Mesenteric fat pad (tissue), 1 donor: ENCODE data around the gene HK2. TPM values are rescaled to one million over a fixed set of nuclear protein-coding genes. Genes with fewer than 3 reads are reported as not detected.
"Not testable (repeated sequence)": the region's sequence is repeated elsewhere in the genome, so short reads cannot be mapped to it uniquely, and the experiment has no call there.

ENCODE experiments used
- DNase-seq: peaks from one replicate; pipeline ENCODE4 v3.0.0-alpha.2; 2020; ENCODE audit warnings: low spot score
- total RNA-seq: library from RNA; stranded (reverse); fragmentation: NEBNext Ultra II Directional; extraction: Animal tissue kit (Norgen Biotek cat#: 25700); gene quantifications from one replicate; pipeline ENCODE4 v1.2.1, GENCODE V29; 2021
- donor health status: DM: yes; HTN: yes; CAD: no.

HK2 gene
- total RNA-seq, 1 donor from 2014 or later, result 46.2 TPM

GRCh38 chr2:74893332-74893731 is 59.4 kb downstream of the HK2 start:
- no peak for DNase-seq

- DNase-seq, result no peak
Observed at GRCh38 chr2:74894272-74894981, 60.5 kb downstream of the HK2 start.

- no peak for DNase-seq
Observed at GRCh38 chr2:74895001-74895400, 61.1 kb downstream of the HK2 start.

GRCh38 chr2:74896232-74896631 is 62.3 kb downstream of the HK2 start:
- DNase-seq, result no peak

GRCh38 chr2:74900225-74900624 is 66.3 kb downstream of the HK2 start:
- DNase-seq, result not testable (repeated sequence)

- DNase-seq, result no peak
Observed at GRCh38 chr2:74902281-74902860, 68.4 kb downstream of the HK2 start.

GRCh38 chr2:74906395-74906794 is 72.5 kb downstream of the HK2 start:
- no peak for DNase-seq

- DNase-seq, result not testable (repeated sequence)
Observed at GRCh38 chr2:74907560-74907959, 73.6 kb downstream of the HK2 start.

- no peak for DNase-seq
Observed at GRCh38 chr2:74908748-74909444, 75.0 kb downstream of the HK2 start.

- no peak for DNase-seq
Observed at GRCh38 chr2:74910245-74910644, 76.3 kb downstream of the HK2 start.

GRCh38 chr2:74911061-74911460 is 77.1 kb downstream of the HK2 start:
- DNase-seq, result no peak

- DNase-seq, result no peak
Observed at GRCh38 chr2:74915743-74916142, 81.8 kb downstream of the HK2 start.

GRCh38 chr2:74916394-74916793 is 82.5 kb downstream of the HK2 start:
- no peak for DNase-seq

GRCh38 chr2:74917702-74918619 is 84.0 kb downstream of the HK2 start:
- DNase-seq, result no peak

GRCh38 chr2:74919827-74920226 is 85.9 kb downstream of the HK2 start:
- DNase-seq, result peak; percentile 93

GRCh38 chr2:74921236-74921736 is 87.4 kb downstream of the HK2 start:
- DNase-seq, result no peak

GRCh38 chr2:74922592-74923227 is 88.8 kb downstream of the HK2 start:
- no peak for DNase-seq

GRCh38 chr2:74924463-74925265 is 90.7 kb downstream of the HK2 start:
- DNase-seq, result no peak

GRCh38 chr2:74925361-74925786 is 91.4 kb downstream of the HK2 start:
- no peak for DNase-seq

GRCh38 chr2:74927621-74928020 is 93.7 kb downstream of the HK2 start:
- DNase-seq, result no peak
